Measurements from ENCODE around the gene ZFAND2B.

Gene ZFAND2B

DNA sequence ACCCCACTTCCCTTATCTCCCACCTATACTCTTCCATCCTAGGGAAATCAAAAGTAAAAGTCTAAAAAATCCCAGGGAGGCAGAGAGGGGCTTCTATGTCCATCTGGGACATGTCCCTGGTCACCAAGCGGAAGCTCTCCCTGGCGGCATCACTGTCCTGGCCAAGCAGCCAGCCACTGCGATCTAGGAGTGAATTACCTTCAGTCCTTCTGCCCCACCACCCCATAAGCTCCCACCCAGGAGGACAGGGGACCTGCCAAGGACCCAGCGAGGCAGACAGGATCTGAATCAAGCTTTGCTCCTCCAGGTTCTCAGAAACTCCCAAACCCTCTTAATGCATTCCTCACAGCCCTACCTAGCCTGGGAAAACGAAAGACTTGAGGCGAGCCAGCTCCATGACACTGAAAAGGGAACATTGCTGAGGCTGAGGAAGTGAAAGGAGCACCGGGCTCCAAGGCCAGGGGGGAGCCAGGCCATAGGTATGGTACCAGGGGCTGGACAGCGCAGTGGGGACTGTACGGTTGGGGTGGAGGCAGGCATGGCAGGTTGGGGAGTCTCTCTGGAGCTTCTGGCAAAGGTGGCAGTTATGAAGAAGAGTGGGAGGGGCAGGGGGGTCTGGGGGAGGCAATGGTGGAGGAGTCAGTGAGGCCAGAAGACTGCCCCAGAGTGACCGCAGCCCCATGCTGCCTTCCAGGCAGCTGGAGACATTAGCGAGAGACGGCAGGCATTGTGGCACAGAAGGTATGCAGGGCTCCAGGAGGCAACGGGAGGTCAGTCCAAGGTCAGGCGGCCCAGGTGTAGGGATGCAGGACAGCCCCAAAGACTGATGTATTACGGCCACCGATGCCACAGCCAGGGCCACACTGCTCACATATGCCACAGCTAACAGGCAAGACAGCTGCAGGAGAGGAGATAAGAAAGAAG is 34.1 kb upstream of the ZFAND2B start:
- TF ChIP-seq, protein P1, sequence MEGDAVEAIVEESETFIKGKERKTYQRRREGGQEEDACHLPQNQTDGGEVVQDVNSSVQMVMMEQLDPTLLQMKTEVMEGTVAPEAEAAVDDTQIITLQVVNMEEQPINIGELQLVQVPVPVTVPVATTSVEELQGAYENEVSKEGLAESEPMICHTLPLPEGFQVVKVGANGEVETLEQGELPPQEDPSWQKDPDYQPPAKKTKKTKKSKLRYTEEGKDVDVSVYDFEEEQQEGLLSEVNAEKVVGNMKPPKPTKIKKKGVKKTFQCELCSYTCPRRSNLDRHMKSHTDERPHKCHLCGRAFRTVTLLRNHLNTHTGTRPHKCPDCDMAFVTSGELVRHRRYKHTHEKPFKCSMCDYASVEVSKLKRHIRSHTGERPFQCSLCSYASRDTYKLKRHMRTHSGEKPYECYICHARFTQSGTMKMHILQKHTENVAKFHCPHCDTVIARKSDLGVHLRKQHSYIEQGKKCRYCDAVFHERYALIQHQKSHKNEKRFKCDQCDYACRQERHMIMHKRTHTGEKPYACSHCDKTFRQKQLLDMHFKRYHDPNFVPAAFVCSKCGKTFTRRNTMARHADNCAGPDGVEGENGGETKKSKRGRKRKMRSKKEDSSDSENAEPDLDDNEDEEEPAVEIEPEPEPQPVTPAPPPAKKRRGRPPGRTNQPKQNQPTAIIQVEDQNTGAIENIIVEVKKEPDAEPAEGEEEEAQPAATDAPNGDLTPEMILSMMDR (IDR thresholded peaks at IDR 0.05), result no peak

DNA sequence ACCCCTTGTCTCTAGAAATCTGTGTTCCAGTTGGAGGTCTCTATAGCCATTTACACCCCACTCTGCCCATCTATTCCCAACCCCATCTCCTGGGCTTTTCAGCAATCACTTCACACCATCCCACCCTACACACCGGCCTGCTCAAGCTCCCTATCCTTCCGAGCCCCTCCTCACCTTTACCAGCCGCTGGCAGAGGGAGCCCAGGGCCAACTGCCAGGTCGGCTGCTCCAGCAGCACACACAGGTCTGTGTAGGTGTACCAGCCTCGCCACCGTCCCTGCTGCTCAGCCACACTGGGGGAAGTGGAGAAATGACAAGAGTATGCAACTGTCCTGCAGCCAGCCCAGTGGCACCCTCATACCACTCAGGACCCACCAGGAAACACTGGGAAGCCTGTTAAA is 33.4 kb upstream of the ZFAND2B start:
- TF ChIP-seq, protein P1 (IDR thresholded peaks at IDR 0.05), result no peak

DNA sequence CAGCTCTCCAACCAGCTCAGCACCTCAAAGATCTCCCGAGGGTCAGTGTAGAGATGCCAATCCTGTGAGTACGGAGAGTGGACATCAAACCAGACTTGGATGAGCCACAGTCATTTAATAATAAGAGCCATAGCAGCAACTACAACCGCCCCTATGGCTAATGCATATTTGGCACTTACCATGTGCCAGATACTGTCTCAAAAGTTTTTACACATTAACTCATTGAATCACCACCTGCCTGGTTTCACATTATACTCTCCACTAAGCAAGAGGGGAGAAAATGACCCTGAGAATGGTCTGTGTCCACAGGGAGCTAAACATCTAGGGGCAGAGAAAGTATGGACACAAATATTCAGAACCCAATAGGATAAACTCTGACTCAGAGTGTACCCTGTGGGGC is 32.4 kb upstream of the ZFAND2B start:
- TF ChIP-seq, protein P1 (IDR thresholded peaks at IDR 0.05), result no peak

DNA sequence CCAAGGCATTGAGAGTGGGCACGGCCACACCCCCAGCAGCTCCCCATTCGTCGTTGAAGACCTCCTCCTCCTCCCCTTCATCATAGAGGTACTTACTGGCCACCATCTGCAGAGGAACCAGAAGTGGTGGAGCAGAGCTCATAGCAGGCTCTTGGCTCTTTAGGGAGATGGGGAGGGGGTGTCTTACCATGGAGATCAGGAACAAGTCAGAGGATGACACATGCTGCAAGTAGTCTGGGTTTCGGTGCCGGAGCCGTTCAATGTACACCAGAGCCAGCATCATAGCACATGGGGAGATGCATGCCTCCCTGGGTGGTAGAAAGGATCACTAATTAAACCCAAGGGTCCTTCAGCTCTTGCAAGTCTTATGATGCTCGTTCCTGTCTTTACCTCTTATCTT is 31.8 kb upstream of the ZFAND2B start:
- TF ChIP-seq, protein P1 (IDR thresholded peaks at IDR 0.05), result no peak

DNA sequence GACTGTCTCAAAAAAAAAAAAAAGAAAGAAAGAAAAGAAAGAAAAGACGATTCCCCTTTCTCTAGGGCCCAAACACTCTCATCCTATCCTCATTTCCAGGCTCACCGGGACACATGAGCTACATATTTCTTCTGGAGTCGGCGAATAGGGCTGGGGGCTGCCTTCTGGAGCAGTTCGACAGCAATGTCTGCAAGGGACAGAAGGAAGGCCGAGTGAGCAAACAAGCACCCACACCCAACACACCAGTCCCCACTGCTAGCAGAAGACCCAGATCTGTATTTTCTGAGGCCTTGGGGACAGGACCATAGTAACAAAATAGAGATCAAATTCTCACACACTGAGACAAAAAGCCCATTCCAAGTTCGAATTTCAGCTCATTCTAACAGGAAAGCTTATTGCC is 31.1 kb upstream of the ZFAND2B start:
- TF ChIP-seq, protein P1 (IDR thresholded peaks at IDR 0.05), result no peak

DNA sequence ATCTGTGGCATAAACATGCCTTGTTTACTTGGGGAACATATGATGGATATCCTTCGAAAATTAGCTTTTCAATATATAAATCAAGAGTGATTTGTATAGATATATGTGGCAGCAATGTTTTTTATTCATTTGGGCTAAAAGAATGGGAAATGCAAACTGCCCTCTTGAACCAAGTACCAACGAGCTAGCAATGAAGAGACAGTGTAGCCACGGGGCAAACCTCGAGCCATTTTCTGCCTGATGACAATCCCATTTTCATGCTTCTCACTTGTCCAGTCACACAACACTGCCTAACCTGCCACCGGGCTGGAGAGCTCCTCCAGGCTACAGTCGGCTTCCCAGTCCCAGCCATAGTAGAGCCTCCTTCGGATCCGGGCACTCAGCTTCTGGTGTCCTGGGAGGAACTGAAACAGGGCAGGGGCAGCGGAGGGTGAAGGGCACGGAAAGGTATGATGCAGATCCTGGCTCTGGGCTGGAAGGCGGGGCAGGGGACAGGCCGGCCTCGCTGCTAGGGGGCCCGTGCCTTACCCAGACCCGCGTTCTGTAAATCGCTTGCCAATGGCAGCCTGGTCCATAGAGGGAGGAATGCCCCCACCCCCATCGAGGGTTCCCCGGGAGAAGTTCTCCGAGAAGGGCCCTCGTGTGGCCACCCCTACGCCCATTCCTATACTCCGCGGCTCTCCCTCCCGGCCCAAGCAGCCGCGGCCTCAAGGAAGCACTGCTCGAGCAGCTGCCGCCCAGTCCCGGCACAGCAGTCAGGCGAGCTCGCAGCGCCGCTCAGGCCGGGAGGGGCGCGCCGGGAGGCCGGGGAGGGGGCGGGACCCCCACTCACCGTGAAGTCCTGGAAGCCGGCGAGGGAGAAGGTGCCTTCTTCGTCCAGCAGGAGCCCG is 30.4 kb upstream of the ZFAND2B start:
- TF ChIP-seq, protein P1 (IDR thresholded peaks at IDR 0.05), result no peak; the same call in 1 of the 2 replicates

DNA sequence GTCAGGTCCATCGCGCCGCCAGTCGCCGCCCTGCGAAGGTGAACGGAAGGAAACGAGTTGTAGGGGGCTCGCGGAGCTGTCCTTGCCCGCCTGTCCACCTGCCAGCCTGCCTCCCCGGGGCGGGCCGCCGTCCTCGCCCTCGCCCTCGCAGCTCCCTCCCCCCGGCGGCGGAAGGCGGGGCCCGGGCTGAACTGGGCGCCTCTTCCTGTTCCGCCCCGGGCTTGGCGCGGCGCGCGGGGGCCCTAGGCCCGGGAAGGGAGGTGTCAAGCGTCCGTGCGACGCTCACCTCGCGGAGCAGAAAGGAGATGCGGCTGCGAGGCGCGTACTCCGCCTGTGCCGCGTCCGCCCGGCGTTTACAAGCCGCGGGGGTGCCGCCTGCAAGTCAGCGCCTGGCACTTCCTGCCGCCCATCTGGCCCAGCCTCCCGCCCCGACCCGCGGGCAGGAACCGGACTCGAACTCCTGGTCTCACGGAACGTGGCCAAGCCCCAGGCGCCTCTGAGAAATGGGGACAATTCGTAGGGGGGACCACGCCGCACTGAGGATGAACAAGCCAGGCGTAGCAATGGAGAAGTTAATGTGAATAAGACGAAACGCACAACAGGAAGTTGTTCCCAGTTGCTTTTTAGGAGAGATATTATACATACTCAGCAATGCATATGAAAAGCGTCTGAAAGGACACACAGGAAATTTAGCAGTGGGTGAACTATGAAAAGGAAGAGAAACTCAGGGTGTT is 29.6 kb upstream of the ZFAND2B start, which contains the start of gene CNPPD1:
CNPPD1 (minus strand) TSS at position 108 of the 734 bp plus-strand sequence; CDS start at position 11, 97 bp downstream.
- TF ChIP-seq, protein P1 (IDR thresholded peaks at IDR 0.05), result no peak

All from LNCAP (cell line).